GM03348 (cell line): ENCODE measurements around the gene SIX3.

Experiments
- DNase-seq: peaks from one replicate; pipeline ENCODE4 v3.0.0; 2012; ENCODE audit warnings: low spot score

The SIX3 gene

DNA sequence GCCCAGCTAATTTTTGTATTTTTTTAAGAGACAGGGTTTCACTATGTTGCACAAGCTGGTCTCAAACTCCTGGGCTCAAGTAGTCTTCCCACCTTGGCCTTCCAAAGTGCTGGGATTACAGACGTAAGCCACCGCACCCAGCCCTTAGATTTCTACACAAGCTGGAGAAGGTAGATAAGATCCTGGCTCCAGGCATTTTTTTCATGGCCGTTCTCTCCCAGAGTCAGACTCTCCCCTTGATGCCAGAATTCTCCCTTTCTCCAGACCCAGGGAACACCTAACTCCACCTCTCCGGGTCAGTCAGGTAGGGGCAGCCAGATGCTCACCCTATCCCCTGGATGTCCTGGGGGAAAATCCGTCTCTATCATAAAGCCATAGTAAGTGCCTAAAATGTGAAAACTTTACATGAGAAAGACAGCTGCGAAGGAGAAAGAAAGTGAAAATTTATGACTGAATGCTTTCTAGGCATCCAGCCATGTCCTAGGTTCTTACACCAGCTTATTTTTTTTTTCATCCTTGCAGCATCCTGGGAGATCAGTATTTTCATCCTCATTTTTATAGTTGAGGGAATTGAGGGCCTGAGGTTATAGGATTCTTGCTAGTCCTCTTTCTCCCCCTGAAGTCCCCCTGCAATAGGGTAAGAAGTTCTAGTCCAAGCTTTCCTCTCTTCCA lies 16.3 kb downstream of the SIX3 start:
- no peak for DNase-seq

GRCh38 chr2:44959855-44960254 lies 18.4 kb downstream of the SIX3 start:
- DNase-seq: no peak

DNA sequence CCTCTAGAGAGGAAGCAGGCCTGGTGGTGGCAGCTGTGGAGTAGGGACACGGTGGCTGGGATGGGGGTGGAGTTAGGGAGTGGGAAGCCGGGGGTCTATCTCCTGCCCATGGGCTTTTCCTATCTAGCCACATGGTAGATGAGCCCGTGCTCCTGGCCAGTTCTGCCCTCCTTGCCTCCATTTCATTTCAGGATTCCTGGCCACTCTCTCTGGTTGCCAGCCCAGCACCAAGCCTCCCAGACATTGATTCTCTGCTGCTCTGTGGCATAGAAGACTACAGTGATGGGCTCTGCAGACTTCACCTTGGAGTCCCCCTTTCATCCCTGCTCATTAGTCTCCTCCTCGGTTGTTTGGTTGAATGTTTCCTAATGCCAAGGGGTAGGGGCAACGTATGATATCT lies 19.4 kb downstream of the SIX3 start:
- no peak for DNase-seq

DNA sequence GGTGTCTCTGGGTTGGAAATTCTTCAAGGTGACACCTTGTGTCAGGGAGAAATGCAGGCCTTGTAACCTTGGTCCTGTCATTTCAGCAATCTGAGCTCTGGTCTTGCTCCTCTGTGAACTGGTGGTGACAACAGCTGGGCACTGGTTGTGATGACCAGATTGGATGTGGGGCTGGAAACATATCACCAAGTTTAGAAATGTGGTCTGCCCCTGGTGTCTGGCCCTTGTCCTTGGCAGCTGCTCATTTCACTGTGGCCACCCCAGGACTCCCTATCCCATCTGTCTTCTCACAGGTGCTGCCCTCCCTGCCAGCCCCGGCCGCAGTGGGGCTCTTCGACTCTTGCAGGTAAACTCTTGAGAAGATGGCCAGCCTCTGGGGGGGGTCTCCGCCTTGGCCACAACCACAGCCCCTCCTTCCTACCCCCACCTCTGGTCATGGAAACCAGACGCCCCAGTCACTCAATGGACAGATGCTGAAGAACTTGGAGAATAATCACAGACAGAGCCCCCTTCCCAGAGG lies 20.7 kb downstream of the SIX3 start:
- no peak for DNase-seq

DNA sequence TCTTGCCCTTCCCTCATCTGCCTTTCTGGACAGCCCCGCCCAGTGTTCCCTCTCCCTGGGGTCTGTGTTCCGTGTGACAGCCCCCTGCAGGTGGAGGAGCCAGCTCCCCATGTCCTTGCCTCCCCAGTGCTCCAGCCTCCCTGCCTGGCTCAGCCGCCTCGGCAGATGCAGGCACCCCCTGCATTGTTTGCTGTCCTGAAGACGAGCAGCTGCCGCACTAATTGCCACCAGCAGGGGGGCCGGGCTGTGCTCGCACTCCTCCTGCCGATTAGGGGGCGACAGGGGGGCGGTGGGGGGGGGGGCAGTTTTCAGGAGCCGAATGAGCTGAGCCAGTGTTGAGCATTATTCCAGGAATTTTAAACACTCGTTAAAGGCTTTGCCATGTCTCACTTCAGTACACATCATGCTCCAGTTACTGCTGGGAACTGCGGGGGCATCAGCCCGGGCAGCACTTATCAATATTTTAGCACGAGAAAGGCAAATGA lies 23.3 kb downstream of the SIX3 start:
- DNase-seq: no peak

DNA sequence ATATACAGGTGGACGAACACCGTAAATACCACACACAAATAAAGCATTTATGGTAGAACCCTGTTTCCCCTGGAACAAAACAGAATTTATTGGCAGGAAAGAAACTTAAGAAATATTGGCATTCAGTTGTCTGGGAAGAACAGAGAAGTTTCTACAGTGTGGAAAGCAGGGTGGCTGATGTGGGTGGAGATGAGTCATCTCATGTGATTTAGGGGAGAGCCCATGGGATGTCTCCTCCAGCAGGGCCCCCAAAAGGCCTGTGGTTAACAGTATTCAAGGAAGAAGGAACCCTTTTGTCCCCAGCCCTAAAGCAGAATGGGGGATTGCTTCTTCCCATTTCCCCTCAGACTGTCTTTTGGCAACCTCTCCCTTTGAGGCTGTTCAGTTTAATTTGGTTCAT lies 24.2 kb downstream of the SIX3 start:
- DNase-seq: peak; percentile 66

DNA sequence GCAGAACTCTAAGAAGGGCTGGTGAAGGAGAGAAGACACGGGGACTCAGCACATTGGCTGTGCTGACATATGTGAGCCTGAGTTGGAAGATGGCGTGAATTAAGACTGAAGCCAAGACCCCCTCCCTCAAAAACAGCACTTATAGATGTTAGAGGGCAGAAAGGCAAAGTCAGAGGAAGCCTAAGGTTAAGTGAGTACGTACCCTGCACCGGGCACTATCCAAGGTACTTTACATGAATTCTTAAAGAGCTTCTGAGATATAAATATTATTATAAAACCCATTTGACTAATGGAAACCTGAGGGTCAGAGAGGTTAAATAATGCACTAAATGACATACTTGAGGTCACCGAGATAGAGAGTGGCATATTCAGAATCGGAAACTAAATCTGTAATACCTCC lies 25.6 kb downstream of the SIX3 start:
- DNase-seq: no peak

DNA sequence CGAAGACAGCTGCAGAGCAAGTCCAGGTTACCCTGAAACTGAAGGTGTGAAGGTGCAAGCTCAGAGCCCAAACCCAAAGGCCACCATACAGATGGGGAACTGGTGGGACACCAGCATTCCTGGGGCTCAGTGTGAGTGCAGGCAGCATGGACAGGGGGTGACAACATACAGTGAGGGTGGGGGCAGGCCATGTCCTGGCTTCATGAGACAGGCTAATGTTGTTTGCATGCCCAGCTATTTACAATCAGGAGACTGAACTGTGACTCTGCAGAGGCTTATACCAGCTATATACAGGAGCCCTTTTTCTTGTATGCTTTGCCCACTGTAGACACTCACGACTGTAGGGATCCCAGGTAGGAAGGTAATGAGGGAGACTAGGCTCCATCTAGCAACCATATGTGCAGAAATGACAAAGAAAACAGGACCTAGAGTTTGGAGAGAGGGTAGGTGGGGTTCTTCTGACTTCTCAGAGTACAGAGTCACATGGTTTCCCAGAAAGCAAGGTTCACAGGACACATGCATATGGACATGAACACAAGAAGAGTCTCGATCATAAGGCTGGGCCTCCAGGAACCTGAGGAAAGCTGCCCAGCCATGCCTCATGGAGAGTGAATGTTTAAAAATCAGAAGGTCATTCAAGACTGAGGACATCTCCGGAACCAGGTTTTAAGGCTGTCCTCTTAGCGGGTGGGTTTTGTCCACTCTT lies 26.4 kb downstream of the SIX3 start:
- no peak for DNase-seq

DNA sequence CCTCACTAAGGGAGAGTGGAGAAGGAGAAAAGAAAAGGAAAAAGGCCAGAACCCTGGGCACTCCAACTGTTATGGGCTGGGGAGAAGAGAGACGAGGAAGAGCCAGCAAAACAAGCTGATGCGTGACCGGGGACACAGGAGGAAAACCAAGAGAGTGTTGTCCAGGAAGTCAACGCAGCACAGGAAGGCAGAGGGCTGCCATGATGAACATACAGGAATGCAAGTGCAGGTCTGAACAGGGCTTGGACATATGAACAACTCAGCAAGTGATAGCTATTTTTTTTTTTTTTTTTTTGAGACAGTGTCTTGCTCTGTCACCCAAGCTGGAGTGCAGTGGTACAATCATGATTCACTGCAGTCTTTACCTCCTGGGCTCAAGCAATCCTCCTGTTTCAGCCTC lies 28.4 kb downstream of the SIX3 start:
- no peak for DNase-seq

DNA sequence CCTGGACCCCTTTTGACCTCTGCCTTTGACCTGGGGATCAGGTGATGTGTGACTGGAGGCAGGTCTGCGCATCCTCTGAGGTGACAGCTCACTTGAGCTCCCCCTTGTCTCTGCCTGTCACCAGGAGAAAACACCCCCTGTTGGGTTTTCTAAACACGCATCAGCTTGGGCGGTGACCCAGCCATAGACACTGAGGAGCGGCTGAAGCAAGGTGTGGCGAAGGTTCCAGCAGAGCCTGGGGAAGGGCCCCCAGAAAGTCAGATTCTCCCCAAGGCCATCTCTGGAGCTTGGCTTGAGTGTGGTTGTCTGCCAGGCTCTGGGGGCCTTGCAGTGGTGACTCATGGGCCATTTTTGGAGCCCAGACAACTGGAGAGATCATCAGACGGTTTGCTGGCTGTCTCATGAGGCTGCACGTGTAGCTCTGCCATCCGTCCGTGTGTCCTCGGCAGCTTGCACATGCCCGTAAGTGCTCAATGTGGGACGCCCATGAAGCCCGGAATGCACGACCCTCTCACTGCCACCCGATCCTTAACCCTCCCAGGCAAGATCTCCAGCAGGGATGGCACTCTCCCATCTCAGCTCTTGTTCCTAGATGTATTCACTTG lies 29.4 kb downstream of the SIX3 start:
- DNase-seq: peak; percentile 68

DNA sequence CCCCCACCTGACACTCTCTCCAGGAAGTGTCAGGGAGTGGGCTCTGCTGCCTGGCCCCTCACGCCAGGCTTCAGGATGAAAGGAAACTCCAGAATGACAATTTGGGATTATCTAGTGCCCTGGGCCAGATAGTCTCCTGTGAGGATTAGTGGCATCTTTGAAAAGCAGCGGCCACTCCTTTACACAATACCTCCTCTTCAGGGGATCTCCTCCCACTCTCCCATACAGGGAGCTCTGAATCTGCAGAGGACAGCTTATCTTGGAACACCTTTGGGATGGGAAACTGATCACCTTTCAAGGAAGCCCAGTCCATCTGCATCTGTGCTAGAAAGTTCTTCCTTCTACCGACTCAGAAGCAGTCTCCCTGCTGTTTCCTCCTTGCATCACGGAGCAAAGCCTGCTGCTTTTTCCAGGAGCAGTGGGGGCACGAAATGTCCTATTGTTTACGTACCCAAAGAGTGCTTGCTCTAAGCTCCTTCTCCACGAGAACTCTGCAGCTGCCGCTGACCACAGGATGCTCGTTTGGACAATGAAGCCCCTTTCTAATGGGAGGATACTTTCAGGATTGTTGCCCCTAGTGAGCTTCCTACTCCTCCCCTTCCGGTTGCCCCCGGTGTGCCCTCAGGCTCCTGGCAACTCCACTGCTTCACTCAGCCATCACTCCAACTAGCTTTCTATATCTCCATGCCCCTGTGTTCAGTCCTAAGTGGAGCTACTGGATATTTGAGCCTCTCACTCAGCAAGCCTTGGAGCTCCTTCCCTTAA lies 31.5 kb downstream of the SIX3 start:
- DNase-seq: no peak

DNA sequence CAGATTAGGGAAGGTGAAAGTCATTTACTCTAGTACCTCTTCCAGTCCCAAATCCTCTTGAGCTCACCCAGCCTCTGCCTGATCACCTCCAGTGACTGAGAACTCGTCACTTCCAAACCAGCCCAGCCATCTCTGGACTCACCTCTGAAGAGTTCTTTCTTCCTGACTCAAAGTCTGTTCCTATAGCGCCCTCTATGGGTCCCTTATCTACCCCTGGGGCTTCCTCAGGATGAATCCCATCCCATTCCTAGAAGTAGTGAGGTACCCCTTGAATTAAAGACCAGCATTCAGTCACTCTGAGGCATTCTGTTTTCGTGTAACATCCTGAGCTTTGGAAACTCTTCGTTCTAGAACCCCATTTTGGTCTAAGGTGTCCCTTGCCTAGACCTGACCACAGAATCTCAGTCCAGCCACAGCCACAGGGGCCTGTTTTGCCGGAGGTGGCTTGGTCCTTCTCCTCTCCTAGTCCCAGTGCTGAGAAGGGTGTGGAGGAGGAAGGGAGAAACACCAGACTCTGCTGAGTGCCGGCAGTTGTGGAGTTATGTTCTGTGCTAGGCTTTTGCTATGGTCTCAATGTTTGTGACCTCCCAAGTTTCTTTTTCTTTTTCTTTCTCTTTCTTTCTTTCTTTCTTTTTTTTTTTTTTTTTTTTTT lies 32.7 kb downstream of the SIX3 start:
- peak; percentile 62 for DNase-seq

GRCh38 chr2:44975571-44976450 lies 34.3 kb downstream of the SIX3 start:
- DNase-seq: no peak

- DNase-seq: no peak
These were observed 38.1 kb downstream of the SIX3 start for GRCh38 chr2:44979581-44979980.

- DNase-seq: no peak
These were observed 39.5 kb downstream of the SIX3 start for GRCh38 chr2:44980751-44981713.

DNA sequence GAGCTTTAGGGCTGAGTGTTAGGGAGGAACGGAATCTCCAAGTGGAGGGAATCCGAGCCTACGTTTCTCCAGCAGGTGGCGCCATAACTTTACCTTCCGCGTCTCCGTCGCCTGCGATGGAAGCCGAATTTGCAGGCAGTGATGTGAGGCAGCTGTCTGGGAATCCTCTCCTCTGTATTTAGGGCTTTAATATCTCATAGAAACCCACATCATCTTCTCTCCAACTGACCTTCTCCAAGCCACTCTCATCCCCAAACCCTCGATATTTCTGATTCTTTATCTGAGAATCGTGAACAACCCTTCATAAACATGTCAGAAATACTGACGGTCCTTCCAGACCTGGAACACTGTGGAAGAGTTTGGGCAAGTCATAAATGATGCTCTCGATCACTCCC lies 40.2 kb downstream of the SIX3 start:
- DNase-seq: peak; percentile 89

- DNase-seq: no peak
These were observed 42.5 kb downstream of the SIX3 start for GRCh38 chr2:44983836-44984604.

GRCh38 chr2:44989176-44989575 lies 47.7 kb downstream of the SIX3 start:
- DNase-seq: no peak

DNA sequence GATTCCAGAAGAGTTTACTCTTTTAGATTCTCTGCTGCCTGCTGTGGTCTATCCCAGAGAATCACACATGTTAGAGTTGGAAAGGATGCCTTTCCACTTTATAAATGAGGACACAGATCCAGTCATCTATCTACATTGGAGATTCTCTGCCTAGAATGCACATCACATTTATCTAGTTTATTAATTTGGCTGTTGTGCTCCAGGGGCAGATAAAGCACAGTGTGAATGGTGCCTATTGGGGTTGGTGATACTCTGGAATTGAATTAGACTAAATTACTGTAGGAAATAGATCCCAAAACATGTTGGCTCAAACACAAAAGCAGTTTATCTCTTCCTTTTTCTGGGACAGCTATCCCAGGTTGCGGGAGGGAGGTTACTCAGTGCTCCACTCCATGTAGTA lies 52.9 kb downstream of the SIX3 start:
- no peak for DNase-seq
